Ovary (tissue), 3 donors: Measurements from ENCODE around the gene SIDT1.

Source experiments
- POLR2A ChIP-seq: fragments of 450-650 bp; IDR thresholded peaks from one replicate; pipeline ENCODE4 v1.6.1; 2017; ENCODE audit warnings: antibody characterized with exemption, mild to moderate bottlenecking, moderate library complexity
- TF ChIP-seq, protein P1 (sequence below), 3 donors: fragments of 450-650 bp in 2 of 3; fragments of 200-600 bp in 1 of 3; IDR thresholded peaks; one replicate each; pipeline versions ENCODE4 v1.5.1 to v1.8.0; 2016 to 2022; ENCODE audit warnings: antibody characterized with exemption in 3 of 3, mild to moderate bottlenecking in 1 of 3
- donor health status: DM: no; HTN: no; CAD: no.

DNA sequence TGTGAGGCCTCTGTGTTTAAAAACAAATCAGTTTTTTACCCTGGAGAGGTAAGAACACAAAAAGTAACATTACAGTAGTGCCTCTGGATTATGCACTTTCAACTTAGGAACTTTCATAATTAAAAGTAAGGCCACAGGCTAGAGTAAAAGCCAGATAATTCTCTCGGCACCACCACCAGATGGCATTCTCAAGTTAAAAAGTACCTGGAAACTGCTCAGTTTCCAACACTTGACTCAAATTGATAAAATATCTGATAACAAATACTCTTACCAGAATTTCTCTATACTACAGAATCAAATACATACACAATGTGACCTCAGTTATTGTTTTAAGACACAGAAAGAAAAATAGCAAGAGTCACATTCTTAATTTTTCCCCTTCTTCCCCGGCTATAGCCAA lies 37.3 kb upstream of the SIDT1 start:
- TF ChIP-seq, protein P1, sequence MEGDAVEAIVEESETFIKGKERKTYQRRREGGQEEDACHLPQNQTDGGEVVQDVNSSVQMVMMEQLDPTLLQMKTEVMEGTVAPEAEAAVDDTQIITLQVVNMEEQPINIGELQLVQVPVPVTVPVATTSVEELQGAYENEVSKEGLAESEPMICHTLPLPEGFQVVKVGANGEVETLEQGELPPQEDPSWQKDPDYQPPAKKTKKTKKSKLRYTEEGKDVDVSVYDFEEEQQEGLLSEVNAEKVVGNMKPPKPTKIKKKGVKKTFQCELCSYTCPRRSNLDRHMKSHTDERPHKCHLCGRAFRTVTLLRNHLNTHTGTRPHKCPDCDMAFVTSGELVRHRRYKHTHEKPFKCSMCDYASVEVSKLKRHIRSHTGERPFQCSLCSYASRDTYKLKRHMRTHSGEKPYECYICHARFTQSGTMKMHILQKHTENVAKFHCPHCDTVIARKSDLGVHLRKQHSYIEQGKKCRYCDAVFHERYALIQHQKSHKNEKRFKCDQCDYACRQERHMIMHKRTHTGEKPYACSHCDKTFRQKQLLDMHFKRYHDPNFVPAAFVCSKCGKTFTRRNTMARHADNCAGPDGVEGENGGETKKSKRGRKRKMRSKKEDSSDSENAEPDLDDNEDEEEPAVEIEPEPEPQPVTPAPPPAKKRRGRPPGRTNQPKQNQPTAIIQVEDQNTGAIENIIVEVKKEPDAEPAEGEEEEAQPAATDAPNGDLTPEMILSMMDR (IDR thresholded peaks at IDR 0.05), result no peak
- no peak for TF ChIP-seq POLR2A
